ENCODE data around the gene DPM2. TPM values are rescaled to one million over a fixed set of nuclear protein-coding genes. Genes with fewer than 3 reads are reported as not detected.

The DPM2 gene
- total and polyA plus RNA-seq, 2 experiments from 2014 or later: 36.6 to 92.4 TPM

- Histone ChIP-seq H3K27me3 (ENCODE audit: insufficient read depth) (0 out of 2 replicates have a peak, but pooled peaks cover 7% of the 10 kb centered on the region), H4K20me1 (replicated peaks; ENCODE audit: insufficient read depth) (peaks cover 5% of the 10 kb centered on the region), H3K4me1 (ENCODE audit: insufficient read depth) (peaks cover 8% of the 10 kb centered on the region; the same call in 1 of the 2 replicates), H3F3A (replicated peaks; ENCODE audit: low read depth) (peaks cover 12% of the 10 kb centered on the region; the same call in 1 of the 2 replicates), H3K4me3 (no peak overlapping the region), H3K79me2 (replicated peaks; ENCODE audit: insufficient read depth) (no peaks in the 10 kb centered on the region), H3K9me2 (ENCODE audit: insufficient read depth) (no peaks in the 10 kb centered on the region), H3K27ac (ENCODE audit: low read depth) (no peak overlapping the region), H3K4me2 (no peak overlapping the region), H3K36me3 (ENCODE audit: insufficient read depth) (no peaks in the 10 kb centered on the region), H2AFZ (no peak overlapping the region)
- TF ChIP-seq, protein P1, sequence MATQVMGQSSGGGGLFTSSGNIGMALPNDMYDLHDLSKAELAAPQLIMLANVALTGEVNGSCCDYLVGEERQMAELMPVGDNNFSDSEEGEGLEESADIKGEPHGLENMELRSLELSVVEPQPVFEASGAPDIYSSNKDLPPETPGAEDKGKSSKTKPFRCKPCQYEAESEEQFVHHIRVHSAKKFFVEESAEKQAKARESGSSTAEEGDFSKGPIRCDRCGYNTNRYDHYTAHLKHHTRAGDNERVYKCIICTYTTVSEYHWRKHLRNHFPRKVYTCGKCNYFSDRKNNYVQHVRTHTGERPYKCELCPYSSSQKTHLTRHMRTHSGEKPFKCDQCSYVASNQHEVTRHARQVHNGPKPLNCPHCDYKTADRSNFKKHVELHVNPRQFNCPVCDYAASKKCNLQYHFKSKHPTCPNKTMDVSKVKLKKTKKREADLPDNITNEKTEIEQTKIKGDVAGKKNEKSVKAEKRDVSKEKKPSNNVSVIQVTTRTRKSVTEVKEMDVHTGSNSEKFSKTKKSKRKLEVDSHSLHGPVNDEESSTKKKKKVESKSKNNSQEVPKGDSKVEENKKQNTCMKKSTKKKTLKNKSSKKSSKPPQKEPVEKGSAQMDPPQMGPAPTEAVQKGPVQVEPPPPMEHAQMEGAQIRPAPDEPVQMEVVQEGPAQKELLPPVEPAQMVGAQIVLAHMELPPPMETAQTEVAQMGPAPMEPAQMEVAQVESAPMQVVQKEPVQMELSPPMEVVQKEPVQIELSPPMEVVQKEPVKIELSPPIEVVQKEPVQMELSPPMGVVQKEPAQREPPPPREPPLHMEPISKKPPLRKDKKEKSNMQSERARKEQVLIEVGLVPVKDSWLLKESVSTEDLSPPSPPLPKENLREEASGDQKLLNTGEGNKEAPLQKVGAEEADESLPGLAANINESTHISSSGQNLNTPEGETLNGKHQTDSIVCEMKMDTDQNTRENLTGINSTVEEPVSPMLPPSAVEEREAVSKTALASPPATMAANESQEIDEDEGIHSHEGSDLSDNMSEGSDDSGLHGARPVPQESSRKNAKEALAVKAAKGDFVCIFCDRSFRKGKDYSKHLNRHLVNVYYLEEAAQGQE (IDR thresholded peaks at IDR 0.05; ENCODE audit: unreplicated experiment): no peak
- TF ChIP-seq ZNF331 (CRISPR knock-in tag; IDR thresholded peaks at IDR 0.05; ENCODE audit: low read depth) (no peak), POLR2AphosphoS5 (IDR thresholded peaks at IDR 0.05; ENCODE audit: low read depth) (no peak), CTCF (conservative IDR thresholded peaks at IDR 0.05; ENCODE audit: low read depth in 2 of 2) (no peak), JUNB (IDR thresholded peaks at IDR 0.05; ENCODE audit: unreplicated experiment) (no peak), EZH2phosphoT487 (IDR thresholded peaks at IDR 0.05; ENCODE audit: unreplicated experiment) (no peak), CREB1 (CRISPR knock-in tag; IDR thresholded peaks at IDR 0.05; ENCODE audit: low read depth) (no peak), EZH2 (IDR thresholded peaks at IDR 0.05; ENCODE audit: low read depth, unreplicated experiment) (no peak), NANOG (IDR thresholded peaks at IDR 0.05; ENCODE audit: borderline replicate concordance) (no peak), ZNF114 (CRISPR knock-in tag; IDR thresholded peaks at IDR 0.05) (no peak), STAT1 (IDR thresholded peaks at IDR 0.05; ENCODE audit: unreplicated experiment) (no peak)
- TF ChIP-seq, protein P2, sequence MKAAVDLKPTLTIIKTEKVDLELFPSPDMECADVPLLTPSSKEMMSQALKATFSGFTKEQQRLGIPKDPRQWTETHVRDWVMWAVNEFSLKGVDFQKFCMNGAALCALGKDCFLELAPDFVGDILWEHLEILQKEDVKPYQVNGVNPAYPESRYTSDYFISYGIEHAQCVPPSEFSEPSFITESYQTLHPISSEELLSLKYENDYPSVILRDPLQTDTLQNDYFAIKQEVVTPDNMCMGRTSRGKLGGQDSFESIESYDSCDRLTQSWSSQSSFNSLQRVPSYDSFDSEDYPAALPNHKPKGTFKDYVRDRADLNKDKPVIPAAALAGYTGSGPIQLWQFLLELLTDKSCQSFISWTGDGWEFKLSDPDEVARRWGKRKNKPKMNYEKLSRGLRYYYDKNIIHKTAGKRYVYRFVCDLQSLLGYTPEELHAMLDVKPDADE (IDR thresholded peaks at IDR 0.05): no peak
- TF ChIP-seq, protein P3, sequence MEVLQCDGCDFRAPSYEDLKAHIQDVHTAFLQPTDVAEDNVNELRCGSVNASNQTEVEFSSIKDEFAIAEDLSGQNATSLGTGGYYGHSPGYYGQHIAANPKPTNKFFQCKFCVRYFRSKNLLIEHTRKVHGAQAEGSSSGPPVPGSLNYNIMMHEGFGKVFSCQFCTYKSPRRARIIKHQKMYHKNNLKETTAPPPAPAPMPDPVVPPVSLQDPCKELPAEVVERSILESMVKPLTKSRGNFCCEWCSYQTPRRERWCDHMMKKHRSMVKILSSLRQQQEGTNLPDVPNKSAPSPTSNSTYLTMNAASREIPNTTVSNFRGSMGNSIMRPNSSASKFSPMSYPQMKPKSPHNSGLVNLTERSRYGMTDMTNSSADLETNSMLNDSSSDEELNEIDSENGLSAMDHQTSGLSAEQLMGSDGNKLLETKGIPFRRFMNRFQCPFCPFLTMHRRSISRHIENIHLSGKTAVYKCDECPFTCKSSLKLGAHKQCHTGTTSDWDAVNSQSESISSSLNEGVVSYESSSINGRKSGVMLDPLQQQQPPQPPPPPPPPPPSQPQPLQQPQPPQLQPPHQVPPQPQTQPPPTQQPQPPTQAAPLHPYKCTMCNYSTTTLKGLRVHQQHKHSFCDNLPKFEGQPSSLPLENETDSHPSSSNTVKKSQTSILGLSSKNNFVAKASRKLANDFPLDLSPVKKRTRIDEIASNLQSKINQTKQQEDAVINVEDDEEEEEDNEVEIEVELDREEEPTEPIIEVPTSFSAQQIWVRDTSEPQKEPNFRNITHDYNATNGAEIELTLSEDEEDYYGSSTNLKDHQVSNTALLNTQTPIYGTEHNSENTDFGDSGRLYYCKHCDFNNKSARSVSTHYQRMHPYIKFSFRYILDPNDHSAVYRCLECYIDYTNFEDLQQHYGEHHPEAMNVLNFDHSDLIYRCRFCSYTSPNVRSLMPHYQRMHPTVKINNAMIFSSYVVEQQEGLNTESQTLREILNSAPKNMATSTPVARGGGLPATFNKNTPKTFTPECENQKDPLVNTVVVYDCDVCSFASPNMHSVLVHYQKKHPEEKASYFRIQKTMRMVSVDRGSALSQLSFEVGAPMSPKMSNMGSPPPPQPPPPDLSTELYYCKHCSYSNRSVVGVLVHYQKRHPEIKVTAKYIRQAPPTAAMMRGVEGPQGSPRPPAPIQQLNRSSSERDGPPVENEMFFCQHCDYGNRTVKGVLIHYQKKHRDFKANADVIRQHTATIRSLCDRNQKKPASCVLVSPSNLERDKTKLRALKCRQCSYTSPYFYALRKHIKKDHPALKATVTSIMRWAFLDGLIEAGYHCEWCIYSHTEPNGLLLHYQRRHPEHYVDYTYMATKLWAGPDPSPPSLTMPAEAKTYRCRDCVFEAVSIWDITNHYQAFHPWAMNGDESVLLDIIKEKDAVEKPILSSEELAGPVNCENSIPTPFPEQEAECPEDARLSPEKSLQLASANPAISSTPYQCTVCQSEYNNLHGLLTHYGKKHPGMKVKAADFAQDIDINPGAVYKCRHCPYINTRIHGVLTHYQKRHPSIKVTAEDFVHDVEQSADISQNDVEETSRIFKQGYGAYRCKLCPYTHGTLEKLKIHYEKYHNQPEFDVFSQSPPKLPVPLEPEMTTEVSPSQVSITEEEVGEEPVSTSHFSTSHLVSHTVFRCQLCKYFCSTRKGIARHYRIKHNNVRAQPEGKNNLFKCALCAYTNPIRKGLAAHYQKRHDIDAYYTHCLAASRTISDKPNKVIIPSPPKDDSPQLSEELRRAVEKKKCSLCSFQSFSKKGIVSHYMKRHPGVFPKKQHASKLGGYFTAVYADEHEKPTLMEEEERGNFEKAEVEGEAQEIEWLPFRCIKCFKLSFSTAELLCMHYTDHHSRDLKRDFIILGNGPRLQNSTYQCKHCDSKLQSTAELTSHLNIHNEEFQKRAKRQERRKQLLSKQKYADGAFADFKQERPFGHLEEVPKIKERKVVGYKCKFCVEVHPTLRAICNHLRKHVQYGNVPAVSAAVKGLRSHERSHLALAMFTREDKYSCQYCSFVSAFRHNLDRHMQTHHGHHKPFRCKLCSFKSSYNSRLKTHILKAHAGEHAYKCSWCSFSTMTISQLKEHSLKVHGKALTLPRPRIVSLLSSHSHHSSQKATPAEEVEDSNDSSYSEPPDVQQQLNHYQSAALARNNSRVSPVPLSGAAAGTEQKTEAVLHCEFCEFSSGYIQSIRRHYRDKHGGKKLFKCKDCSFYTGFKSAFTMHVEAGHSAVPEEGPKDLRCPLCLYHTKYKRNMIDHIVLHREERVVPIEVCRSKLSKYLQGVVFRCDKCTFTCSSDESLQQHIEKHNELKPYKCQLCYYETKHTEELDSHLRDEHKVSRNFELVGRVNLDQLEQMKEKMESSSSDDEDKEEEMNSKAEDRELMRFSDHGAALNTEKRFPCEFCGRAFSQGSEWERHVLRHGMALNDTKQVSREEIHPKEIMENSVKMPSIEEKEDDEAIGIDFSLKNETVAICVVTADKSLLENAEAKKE (CRISPR knock-in tag; IDR thresholded peaks at IDR 0.05): no peak
- no peak overlapping the region for H3K4me3 Mint-ChIP-seq
- peaks cover 7% of the 10 kb centered on the region for H3K27me3 Mint-ChIP-seq (ENCODE audit: insufficient read depth, low read depth, poor library complexity)
- ATAC-seq (no peak), DNase-seq (ENCODE audit: low spot score) (no peak)
- H3K9me3 Mint-ChIP-seq: no peaks in the 10 kb centered on the region; the same call in 2 of the 3 replicates
- 0 out of 2 replicates have a peak overlapping the region, but pooled peaks have one; percentile 78 for H3K27ac Mint-ChIP-seq
- peaks cover 9% of the 10 kb centered on the region; the same call in 2 of the 3 replicates for H3K4me1 Mint-ChIP-seq
- H3K36me3 Mint-ChIP-seq (ENCODE audit: low read depth): peaks cover 19% of the 10 kb centered on the region; the same call in 2 of the 3 replicates
Observed at GRCh38 chr9:127912882-127913281, 24.8 kb downstream of the DPM2 start.
